ENCODE data around the gene HPCA.

HPCA gene

DNA sequence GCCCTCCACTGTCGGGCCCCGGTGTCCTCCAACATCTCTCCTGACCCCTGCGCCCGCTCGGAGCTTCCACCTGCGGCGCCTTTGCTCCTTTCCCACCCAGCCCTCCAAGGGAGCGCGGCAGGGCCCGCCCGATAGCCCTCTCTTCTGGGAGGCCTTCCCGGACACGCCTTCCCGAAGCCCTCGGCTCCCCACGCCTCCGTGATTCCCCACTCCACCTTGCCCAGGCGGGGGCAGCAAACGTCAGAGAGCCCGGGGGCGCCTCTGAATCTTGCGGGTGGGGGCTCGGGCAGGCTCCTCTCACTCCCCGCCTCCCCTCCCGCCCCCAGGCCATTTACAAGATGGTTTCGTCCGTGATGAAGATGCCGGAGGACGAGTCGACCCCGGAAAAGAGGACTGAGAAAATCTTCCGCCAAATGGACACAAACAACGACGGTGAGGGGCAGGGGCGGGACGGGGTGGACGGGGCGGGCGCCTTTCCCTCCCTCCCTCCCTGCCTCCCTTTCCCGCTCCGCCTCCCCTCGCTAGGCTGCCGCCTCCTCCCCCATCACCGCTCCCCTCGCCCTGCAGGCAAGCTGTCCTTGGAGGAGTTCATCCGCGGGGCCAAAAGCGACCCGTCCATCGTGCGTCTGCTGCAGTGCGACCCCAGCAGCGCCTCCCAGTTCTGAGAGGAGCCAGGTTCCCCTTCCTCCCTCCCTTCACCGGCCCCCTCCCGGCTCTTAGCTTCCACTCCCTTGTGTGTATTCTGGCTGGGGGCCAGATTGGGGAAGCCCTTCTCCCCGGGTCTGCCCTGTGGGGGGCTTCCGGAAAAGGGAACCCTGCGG, 7.1 kb downstream of the HPCA start:
- peak; percentile 14 for DNase-seq (ENCODE audit: low read depth)
- TF ChIP-seq, protein P1, sequence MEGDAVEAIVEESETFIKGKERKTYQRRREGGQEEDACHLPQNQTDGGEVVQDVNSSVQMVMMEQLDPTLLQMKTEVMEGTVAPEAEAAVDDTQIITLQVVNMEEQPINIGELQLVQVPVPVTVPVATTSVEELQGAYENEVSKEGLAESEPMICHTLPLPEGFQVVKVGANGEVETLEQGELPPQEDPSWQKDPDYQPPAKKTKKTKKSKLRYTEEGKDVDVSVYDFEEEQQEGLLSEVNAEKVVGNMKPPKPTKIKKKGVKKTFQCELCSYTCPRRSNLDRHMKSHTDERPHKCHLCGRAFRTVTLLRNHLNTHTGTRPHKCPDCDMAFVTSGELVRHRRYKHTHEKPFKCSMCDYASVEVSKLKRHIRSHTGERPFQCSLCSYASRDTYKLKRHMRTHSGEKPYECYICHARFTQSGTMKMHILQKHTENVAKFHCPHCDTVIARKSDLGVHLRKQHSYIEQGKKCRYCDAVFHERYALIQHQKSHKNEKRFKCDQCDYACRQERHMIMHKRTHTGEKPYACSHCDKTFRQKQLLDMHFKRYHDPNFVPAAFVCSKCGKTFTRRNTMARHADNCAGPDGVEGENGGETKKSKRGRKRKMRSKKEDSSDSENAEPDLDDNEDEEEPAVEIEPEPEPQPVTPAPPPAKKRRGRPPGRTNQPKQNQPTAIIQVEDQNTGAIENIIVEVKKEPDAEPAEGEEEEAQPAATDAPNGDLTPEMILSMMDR (conservative IDR thresholded peaks at IDR 0.05; ENCODE audit: control insufficient read depth, insufficient read depth, low read depth, low read length): no peak

DNA sequence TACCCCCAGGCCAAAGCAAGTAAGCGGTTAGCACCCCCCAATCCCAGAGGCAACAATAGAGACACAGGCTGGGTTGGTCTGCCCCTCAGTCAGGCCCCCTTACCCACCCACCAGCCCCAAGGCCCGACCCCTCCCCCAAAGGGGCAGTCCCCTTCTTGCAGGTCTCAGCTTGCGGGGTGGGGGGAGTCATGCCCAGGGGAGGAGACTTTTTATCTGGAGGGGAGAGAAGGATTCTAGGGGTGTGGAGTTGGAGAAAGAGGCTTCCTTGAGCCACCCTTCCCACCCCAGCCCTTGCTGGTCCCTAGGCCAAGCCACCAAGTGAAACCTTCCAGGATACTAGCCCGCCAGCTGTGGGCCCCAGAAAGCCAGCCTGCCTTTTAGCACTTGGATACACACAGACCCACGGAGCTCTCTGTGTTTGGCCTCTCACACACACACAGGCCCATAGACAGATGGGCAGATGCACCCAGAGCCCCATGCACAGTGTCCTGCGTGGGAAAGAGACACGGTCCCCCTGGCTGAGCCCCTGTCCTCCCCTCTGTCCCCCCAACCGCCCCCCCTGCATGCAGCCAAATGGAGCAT, 7.8 kb downstream of the HPCA start:
- no peak for DNase-seq (ENCODE audit: low read depth)
- no peak overlapping the region for H3K4me3 ChIP-seq (ENCODE audit: control insufficient read depth, low read depth, low read length)
- TF ChIP-seq, protein P1 (conservative IDR thresholded peaks at IDR 0.05; ENCODE audit: control insufficient read depth, insufficient read depth, low read depth, low read length): no peak

More for the DNA sequence above, 7.1 kb downstream of the HPCA start:
- peak overlapping the region; percentile 43 for H3K4me3 ChIP-seq (ENCODE audit: control insufficient read depth, low read depth, low read length)

DNA sequence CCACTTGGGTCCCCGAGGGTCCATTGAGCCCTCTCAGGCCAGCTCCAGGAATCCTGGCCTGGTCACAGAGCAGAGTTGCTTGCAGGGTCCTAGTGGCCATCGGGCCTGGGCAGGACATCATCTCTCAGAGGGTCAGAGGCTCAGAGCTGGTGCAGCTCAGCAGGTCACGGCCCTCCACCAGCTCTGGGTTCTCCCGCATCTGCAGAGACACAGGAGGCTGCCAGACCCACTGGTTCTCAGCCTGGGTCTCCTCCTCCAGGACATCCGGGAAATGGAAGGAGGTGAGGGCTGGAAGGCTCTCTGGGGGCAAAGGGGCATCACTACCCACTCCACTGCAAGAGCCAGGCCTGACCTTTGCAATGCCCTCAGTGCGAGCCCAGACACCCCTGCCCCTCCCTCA, 8.4 kb downstream of the HPCA start:
- TF ChIP-seq, protein P1 (conservative IDR thresholded peaks at IDR 0.05; ENCODE audit: control insufficient read depth, insufficient read depth, low read depth, low read length): no peak
- DNase-seq (ENCODE audit: low read depth): no peak
- no peak overlapping the region for H3K4me3 ChIP-seq (ENCODE audit: control insufficient read depth, low read depth, low read length)

DNA sequence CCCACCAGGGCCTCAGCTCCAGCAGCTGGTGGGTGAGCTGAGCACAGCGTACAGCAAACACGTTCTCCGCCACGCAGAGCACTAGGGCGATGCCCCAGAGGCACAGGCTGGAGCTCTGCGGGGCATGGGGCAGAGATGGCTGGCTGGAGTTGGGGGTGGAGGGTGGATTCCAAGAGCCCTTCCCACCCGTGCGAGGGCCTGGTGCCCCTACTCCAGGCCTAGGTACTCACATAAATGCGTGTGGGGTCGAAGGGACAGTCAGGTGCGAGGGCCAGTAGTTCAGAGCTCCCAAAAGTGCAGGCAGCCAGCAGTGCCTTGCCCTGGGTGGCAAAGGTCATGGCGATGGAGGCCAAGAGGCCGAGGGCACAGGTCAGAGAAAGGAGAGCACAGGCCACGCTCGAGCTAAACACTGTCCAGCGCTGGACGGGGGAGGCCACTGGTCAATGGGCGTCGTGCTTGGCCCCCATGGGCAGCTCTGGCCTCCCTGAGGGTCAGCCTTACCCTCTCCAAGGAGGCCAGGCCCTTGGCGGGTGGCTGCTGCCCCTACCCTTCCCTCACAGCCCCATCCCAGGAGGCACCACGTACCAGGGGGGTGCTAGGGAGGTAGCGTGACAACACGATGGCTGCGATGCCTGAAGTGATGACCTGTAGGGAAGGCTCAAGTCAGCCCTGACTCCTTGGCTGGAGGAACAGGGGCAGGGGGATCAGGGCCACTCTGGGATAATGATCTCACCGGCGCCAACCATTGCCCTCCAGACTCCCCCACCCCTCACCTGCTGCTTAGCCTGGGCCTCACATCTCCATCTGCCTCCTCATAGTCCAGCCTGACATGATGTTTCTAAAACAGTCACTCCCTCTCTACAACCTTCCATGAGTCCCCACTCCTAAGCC, 9.3 kb downstream of the HPCA start:
- DNase-seq (ENCODE audit: low read depth): no peak
- H3K4me3 ChIP-seq (ENCODE audit: control insufficient read depth, low read depth, low read length): no peak overlapping the region
- TF ChIP-seq, protein P1 (conservative IDR thresholded peaks at IDR 0.05; ENCODE audit: control insufficient read depth, insufficient read depth, low read depth, low read length): no peak

DNA sequence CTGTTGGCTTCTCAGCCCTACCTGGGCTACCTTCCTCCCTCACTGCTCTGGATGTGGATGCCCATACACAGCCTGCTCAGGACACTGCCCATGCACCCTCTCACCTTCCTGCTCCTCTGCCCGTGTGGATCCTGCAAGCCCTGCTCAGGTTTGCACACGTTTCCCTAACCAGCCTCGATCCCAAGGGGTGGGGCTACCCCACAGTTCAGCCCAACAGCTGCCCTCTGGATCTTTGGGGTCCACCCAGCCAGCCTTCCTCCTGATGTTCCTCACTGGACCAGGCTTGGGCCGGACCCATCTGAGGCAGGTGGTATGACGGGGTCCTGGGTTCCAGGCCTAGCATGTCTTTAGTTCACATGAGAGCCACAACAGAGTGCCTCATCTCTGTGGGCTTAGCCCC, 10.2 kb downstream of the HPCA start:
- TF ChIP-seq, protein P1 (conservative IDR thresholded peaks at IDR 0.05; ENCODE audit: control insufficient read depth, insufficient read depth, low read depth, low read length): no peak
- no peak for DNase-seq (ENCODE audit: low read depth)
- no peak overlapping the region for H3K4me3 ChIP-seq (ENCODE audit: control insufficient read depth, low read depth, low read length)

Measured in fibroblast of mammary gland (primary cell).